T-helper 9 cell (primary cell): ENCODE measurements around the gene PTMS.
"Not testable (repeated sequence)": the region's sequence is repeated elsewhere in the genome, so short reads cannot be mapped to it uniquely, and the experiment has no call there.

Experiments
- DNase-seq: peaks from one replicate; pipeline ENCODE4 v3.0.0-alpha.2; 2020
- total RNA-seq, 2 donors: gene quantifications; one replicate each; lab custom pipeline; 2026; lab: John Stamatoyannopoulos, UW

PTMS gene, protein sequence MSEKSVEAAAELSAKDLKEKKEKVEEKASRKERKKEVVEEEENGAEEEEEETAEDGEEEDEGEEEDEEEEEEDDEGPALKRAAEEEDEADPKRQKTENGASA
- total RNA-seq, result 0.24 to 1.7 reads per million in 2 donors

DNA sequence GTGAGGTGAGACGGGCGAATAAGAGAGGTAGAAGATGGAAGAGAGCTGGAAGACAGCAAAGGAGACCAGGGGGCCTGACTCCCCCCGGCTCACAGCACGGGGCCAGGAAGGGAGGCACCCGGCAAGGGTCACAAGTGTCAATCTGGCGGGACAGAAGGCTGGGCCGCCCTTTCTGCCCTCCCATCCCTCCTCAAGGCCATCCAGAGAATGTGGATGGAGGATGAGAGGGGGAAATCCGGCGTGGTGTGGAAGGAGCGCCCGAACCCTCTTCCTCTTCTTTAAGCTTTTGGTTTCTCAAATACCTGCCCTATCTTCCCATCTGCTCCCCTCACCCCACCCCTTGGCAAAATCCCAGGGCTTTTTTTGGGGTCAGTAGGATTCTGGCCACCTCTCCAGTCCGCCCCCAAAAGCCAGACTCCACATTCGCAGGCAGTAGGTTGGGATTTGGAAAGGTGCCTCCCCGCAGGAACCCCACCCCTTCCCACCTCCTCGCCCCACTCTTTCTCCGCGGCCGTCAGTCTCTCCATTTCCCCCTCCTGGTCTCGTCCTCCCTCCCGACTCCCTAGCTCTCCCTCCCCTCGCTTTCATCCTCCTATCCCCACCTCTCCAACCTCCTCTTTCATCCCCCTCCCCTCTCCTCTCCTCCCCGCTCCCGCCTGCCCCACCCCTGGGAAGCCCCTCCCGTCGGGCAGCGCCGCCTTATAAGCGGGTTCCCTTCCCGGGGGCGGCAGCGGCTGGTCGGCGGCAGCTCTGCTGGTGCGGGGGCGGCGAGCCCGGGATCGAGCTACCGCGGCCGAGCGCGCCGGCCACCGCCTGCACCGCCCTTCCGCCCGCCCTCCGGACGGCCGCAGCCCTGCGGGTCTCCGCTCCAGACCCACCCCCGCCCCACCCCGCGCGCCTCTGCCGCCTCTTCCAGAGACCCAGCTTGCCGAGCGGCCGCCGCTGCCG is at the start of gene PTMS:
TSS of gene PTMS (plus strand) at position 730 of the 948 bp plus-strand sequence. CDS start 343 bp downstream, outside the sequence.
- DNase-seq, result no peak

DNA sequence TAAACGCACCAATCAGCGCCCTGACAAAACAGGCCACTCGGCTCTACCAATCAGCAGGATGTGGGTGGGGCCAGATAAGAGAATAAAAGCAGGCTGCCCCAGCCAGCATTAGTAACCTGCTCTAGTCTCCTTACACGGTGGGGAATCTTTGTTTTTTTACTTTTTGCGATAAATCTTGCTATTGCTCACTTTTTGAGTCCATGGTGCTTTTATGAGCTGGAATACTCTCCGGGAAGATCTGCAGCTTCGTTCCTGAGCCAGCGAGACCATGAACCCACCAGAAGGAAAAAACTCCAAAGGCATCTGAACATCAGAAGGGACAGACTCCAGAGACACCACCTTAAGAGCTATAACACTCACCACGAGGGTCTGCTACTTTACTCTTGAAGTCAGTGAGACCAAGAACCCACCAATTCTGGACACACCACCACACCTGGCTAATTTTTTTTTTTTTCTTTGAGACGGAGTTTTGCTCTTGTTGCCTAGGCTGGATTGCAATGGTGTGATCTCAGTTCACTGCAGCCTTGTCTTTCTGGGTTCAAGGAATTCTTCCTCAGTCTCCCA is 49.2 kb upstream of the PTMS start:
- no peak for DNase-seq

DNA sequence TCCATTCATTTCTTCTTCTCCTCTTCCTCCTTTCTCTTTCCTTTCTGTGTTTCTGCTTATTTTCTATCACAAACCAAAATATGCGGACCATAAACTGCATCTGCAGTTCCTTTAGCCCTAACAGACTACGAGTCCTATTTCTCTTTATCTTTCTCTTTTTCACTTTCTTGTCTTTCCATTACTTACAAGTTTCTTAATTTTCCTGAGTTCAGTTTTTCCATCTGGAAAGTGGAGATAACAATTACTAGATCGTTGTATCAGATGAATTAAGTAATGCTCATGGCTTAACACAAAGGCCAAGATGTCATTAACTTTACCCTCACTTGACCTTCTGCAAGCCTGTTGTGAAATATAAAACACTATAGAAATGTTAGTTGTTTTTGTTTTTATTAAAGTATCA is 43.3 kb upstream of the PTMS start:
- DNase-seq, result no peak

DNA sequence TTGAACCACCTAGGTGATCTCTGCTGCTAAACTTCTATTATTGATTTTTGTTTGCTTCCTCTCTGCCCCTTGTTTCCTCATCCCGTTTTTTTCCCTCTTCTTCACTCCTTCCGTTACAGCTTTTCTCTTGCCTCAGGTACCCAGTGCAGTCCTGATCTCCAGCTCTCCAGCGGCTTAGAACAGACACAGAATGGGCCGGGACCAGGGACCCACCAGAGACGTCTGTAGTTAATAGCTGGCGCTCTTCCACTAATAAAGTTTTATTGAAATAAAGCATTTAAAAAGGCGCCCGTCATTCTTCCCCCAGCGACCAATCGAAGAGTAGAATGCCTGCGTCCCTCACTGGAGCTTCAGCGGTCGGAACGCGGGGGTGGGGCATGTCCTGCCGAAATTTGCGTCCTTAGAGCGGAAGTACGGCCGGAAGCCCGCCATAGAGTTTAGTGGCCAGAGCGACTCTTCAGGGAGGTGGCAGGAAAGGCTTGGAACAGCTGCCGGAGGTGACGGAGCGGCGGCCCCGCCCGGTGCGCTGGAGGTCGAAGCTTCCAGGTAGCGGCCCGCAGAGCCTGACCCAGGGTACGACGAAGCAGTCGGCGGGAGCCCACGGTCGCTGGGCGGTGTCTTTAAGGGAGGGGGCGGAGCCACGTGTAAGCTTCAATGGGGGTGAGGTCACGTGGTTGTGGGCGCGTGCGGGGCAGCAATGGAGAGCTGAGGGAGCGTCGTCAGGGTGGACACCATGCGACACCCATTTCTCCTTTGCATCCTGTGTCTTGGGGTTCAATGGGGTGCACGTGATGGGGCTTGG is 42.4 kb upstream of the PTMS start, which contains the start of gene COPS7A:
TSS of gene COPS7A (plus strand) at position 440 of the 802 bp plus-strand sequence. CDS start 611 bp downstream, outside the sequence.
- peak; percentile 86 for DNase-seq

DNA sequence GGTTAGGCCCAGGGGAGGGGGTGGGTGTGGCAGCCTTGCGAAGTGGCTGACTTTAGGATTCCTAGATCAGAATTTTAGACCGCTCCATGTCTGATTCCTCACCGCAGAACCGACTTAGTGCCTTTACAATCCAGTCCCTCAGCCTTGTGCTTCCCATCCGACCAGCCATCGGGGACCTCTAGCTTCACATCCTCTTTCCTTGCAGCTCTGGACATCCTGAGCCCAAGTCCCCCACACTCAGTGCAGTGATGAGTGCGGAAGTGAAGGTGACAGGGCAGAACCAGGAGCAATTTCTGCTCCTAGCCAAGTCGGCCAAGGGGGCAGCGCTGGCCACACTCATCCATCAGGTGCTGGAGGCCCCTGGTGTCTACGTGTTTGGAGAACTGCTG is 41.8 kb upstream of the PTMS start:
- peak; percentile 6 for DNase-seq

DNA sequence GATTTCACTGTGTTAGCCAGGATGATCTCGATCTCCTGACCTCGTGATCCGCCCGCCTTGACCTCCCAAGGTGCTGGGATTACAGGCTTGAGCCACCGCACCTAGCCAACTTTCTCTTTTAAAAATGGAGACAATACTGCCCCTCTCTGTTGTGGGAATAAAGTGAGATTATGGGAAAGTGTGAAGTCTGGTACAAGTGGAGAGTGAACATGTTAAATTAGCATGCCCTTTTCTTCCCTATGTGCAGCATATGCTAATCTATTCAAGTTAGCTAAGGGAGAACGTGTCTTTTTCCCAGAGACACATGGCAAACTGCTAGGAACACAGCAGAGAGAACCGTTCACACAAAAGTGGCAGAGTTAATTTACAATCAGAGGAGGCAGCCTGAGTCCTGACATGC is 40.8 kb upstream of the PTMS start:
- DNase-seq, result no peak

DNA sequence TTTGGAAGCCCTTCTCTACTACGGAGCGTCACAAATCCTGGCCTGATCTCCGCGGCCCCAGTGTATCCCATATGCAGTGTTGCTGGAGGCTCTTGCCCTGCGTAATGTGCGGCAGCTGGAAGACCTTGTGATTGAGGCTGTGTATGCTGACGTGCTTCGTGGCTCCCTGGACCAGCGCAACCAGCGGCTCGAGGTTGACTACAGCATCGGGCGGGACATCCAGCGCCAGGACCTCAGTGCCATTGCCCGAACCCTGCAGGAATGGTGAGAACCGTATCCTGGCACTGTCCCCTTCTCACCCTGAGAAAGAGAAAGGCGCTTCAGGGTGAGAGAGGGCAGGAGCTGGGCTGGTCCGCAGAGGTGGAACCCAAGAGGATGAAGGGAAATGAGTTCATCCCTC is 37.0 kb upstream of the PTMS start:
- DNase-seq, result no peak

DNA sequence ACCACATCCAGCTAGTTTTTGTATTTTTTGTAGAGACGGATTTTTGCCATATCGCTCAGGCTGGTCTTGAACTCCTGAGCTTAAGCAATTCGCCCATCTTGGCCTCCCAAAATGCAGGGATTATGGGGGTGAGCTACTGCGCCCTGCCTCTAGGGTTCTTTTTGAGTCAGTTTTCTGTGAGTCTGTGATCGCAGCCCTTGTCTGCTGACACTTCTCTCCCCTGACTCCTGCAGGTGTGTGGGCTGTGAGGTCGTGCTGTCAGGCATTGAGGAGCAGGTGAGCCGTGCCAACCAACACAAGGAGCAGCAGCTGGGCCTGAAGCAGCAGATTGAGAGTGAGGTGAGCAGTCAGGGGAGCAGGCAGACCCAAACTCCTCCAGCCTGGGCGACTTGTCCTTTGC is 36.0 kb upstream of the PTMS start:
- DNase-seq, result no peak

DNA sequence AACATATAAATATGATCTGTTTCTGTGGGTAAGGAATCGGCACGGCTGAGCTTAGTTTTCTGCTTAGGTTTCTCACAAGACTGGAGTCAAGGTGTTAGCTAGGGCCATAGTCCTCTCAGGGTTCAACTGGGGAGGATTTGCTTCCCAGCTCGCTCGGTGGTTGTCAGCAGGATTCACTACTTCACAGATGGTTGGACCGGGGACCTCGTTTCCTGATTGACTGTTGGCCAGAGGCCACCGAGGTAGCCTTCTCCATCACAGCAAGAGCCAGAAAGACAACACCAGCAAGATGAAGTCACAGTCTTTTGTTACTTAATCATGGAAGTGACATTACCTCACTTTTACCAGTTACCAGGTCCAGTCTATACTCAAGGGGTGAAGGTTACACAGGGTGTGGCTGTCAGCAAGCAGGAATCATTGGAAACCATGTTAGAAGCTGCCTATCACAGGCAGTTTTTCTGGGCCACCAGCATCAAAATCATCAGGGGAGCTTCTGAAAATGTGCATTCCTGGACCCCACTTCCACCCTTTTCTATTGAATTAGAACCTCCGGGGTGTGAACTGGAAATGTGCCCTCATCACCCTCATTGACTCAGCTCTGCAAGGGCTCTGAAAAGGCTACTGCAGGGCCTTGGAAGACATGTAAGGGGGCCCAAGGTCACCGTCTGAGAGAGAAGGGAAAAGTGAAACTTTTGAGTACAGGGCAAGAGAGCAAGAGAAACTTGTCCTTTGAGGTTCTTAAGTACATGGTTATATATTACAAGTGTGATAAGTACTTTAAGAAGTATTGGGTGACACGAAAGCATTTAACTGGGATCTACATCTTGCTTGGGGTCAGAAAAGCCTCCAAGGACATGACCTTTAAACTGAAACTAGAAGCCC is 31.4 kb upstream of the PTMS start:
- no peak for DNase-seq

DNA sequence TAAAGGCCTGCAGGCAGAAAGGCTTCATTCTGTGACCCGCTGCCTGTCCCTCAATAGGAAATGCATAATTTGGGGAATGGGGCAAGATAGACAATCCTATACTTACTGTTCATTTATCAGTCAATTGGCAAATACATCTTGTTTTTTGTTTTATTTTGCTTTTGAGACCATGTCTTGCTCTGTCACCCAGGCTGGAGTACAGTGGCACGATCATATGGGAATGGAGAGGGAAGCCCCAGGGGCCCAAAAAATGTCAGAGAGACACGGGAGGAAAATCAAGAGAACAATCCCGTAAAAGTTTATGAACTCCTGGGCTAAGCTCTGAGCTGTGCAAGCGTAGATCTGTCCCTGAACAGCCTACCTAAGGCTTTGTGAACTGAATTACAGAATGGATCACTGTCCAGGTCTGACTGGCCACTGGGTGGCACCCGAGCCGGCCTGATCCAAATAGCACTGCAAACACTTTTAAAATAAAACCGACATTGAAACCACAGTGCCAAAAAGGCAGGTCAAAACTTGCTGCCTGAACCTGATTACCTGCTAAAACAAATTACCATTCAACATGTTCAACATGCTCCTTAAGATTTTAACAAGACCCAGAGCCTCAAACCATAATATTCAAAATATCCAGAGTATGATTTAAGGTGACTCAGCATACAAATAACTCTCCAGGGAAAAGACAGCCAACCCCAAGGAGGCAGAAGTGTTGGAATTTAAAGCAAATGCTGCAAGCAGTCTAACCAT is 30.5 kb upstream of the PTMS start:
- DNase-seq, result no peak

DNA sequence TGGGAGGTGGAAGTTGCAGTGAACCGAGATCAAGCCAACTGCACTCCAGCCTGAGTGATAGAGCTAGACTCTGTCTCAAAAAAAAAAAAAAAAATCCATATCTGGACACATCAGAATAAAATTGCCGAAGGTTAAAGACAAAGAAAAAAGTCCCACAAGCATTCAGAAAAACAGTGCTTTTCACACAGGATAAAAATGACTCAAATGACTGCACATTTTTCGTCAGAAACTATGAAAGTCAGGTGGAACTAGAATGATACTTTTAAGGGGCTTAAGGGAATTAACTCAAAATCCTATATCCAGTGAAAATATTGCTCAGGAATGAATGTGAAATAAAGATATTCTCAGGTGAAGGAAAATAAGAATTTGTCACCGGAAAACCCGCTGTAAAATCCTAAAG is 29.4 kb upstream of the PTMS start:
- no peak for DNase-seq

DNA sequence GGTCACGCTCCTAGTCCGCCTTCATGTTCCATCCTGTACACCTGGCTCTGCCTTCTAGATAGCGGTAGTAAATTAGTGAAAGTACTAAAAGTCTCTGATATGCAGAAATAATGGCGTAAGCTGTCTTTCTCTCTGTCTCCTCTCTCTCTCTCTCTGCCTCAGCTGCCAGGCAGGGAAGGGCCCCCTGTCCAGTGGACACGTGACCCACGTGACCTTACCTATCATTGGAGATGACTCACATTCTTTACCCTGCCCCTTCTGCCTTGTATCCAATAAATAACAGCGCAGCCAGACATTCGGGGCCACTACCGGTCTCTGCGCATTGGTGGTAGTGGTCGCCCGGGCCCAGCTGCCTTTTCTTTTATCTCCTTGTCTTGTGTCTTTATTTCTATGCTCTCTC is 24.1 kb upstream of the PTMS start:
- not testable (repeated sequence) for DNase-seq

DNA sequence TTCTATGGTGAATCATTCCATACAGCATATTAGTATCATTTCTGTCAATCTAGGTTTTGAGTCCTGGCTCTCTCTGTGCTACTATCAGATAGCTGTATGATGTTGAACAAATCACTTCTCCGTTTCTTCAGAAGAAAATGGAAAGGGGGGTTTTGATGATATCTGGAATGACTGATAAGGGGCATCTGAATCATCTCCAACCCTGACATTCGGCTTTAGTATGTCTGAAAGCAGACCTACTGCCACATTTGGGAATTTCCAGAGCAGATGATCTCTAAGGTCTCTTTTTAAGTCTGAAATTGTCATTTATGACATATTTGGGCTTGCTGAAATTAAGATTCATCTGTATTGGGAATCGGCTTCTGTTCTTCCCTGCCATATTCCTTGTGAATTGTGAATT is 23.3 kb upstream of the PTMS start:
- no peak for DNase-seq

DNA sequence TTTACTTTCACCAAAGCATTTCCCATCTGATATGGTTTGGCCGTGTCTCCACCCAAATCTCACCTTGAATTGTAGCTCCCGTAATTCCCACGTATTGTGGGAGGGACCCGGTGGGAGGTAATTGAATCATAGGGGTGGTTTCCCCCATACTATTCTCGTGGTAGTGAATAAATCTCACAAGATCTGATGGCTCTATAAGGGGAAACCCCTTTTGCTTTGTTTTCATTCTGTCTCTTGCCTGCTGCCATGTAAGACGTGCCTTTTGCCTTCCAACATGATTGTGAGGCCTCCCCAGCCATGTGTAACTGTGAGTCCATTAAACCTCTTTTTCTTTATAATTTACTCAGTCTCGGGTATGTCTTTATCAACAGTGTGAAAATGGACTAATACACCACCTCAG is 22.9 kb upstream of the PTMS start:
- not testable (repeated sequence) for DNase-seq

DNA sequence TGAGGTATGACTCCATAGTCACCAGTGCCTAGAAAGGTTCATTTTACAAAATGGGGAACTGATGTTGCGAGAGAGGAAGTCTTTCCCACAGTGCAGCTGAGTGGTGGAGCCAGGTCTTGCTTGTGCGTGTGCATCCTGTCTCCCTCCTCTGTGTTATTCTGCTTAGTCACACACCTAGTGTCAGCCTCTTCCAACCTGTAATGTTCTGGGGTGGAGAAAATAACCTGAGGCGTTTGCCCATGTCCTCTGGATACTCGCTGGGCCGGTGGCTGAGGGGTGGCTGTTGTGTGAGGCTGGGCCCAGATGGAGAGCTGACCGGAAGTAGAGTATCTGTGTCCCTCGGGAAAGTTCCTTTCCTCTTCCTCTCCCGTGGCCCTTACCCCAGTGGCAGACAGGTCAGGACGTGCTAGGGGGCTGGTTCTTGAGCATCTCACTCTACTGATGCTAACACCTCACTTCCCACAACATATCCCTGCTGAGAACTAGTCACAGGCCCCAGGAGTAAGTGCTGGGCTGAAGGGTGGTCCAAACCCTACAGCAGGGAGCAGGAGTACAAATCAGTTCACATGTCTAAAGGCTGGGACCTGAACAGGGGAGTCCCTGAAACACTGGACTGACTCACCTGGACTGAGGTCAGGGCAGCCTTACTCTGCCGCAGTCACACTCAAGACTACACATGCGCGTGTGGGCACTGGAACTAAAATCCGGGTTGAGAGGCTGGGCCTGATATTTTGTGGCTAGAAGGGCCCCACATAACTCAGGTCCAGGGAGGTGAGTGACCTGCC is 20.2 kb upstream of the PTMS start:
- no peak for DNase-seq

DNA sequence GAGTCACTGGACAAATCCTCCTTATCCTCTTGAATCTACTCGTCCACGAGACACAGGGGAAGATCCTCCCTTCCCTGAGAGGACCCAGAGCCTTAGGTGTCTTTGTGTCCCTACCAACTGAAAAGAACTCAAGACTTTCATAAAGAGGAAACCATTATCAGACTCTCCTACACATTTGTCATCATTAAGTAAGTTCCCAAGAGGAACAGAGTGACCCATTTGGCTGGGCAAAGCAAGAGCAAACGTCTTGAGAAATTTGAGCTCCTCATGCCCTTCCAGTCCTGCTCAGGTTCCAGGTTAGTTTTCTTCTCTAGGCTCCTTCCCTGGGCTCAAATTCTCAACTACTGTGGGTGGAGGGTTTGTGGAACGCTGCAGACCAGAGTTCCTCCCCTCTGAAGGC is 18.9 kb upstream of the PTMS start:
- no peak for DNase-seq

DNA sequence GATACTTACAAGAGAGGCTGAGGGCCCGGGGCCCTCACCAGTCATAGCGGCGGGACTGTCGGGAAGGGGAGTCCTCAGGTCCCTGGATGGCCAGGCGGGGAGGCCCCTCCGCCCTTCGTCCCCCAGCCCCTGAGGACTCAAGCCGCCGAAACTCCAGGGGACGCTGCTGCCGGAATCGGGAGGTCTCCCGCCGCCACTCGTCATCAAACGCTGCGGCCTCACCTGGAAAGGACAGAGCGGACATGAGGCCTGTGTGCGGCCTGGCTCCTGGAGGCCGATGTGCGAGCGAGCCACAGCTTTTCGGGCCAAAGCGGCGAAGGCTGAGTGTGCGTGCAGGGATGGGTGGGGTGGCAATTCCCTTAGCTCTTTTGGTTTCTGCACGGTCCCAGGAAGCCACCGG is 17.4 kb upstream of the PTMS start:
- DNase-seq, result no peak

DNA sequence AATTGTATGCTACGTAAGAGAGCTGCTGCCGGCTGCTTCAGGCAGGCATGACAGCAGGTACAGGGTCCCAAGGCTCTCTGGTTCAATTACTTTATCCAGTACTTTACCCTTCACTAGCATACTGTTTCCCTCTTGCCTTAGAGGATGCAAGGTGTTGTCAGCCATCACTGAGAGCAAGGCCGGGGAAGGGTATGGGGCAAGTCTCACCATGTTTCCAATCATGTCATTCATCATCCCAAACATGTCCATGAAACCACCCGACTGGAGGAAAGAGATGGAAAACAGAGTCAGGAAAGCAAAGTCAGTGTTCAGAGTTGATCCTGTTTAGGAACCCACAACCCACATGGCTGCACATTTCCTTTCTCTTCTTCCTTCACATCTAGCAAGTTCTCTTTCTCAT is 15.7 kb upstream of the PTMS start:
- DNase-seq, result no peak

DNA sequence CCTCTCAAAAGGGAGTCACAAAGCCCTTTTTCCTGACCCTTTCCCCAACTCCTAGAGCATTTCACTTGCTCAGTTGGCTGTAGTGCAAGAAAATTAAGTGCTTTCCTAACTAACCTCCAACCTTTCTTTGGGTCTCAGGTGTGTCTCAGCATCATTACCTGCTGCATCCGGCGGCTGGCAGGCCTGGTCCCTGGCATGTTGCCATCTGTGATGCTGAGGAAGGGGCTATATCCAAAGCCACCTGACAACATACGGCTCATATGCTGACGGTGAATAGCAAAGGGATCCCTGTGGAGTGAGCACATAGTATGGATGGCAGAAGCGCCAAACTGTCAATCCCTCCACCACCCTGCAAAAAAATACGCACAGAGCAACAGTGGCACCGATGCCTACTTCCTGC is 14.4 kb upstream of the PTMS start:
- DNase-seq, result no peak

DNA sequence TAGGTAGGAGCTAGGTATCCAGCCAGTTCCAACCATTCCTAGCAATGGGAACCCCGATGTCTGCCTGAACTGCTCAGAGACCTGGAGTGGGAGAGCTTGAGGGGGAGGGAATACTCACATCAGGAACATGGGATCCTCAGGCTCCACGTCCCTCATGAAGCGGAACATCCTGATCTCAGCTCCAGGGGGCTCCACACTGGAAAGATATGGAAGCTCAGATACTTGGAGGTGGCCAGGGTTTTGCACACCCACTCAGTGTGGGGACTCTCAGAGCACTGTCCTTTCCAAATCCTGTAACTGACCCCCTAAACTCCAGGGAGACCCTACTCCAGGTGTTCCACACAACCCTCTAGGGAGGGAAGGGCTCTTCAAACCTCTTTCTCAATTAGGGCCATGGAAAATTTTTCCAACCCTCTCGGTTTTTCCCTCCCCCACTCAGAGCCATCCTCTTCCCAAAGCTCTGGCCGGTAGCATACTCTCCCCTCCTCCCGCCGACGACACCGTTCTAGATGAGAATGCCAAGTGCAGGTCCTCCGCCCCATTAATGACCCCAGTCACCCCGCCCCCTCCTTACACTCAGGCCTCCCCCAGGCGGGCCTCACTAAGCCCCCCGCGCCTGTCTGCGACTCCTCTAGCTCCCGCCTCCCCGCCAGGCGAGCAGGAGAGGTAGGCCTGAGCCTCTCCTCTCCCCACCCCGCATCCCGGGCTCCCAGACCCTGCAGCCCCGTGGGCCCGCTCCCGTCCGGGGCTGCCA is 13.8 kb upstream of the PTMS start:
- peak; percentile 13 for DNase-seq
